Skeletal muscle cell (primary cell): ENCODE results near the gene STOX2.

Source experiments
- DNase-seq: peaks from one replicate; pipeline ENCODE4 v3.0.0-alpha.2; 2010; ENCODE audit warnings: low read depth
- H3K4me3 ChIP-seq: 2 replicates; pipeline ENCODE4 v1.5.1; 2011; ENCODE audit warnings: low read depth, mild to moderate bottlenecking, control low read depth, low read length, moderate library complexity

The STOX2 gene

GRCh38 chr4:184058026-184058425, 152.9 kb downstream of the STOX2 start:
- H3K4me3 ChIP-seq, result no peak overlapping the region
- no peak for DNase-seq

GRCh38 chr4:184059099-184059498, 154.0 kb downstream of the STOX2 start:
- no peak overlapping the region for H3K4me3 ChIP-seq
- no peak for DNase-seq

GRCh38 chr4:184061582-184061981, 156.5 kb downstream of the STOX2 start:
- DNase-seq, result no peak
- no peak overlapping the region for H3K4me3 ChIP-seq

DNA sequence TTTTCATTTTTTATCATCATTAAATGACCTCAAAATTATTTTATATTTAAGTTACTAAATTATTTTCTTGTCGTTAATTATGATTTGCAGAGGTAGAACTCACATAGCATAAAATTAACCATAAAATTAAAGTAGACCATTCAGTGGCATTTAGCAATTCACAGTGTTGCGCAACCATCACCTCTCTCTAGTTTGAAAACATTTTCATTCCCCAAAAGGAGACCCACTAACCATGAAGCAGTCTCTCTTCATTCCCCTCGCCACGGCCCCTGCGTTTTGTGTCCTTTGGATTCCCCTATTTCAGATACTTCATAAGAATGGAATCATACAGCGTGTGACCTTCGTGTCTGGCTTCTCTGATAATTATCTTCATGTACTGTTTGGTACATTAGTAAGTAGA, 157.7 kb downstream of the STOX2 start:
- no peak for DNase-seq
- H3K4me3 ChIP-seq, result no peak overlapping the region

- no peak for DNase-seq
- H3K4me3 ChIP-seq, result no peak overlapping the region
These were observed 159.8 kb downstream of the STOX2 start for GRCh38 chr4:184064877-184065276.

GRCh38 chr4:184066584-184067300, 161.6 kb downstream of the STOX2 start:
- no peak overlapping the region for H3K4me3 ChIP-seq
- no peak for DNase-seq

DNA sequence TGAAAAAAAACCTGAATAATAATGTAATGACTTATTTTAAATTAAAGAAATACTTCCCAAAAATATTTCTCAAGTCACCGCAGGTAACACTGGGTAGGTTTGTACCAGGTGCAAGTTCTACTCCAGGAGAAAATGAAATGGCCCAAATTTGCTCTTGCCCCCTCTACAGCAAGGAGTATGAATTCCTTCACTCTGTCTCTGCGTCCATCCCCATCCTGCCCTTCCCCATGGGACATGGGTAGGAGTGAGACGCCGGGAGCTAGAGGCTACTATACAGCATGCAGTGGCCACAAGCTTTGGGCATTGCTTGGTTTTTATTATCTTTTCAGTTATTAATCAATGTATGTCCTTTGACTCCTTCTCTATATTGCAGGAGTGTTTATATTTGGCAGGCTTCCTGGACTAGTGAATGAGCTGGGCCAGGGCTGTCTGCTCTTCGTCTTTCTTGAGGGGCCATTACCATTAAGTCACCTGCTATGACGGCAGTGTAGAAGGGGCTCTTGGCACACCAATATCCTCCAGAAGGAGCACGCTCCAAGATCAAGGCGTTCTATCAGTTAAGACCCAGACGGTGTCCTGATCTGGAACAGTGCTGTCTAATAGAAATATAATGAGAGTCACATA, 162.9 kb downstream of the STOX2 start:
- no peak overlapping the region for H3K4me3 ChIP-seq
- no peak for DNase-seq
